Keratinocyte (primary cell): ENCODE measurements around the gene MLN.

Experiments
- EZH2 ChIP-seq: IDR thresholded peaks from one replicate; pipeline ENCODE4 v1.6.1; 2012; ENCODE audit warnings: inconsistent platforms, mild to moderate bottlenecking, low read length, moderate library complexity
- TF ChIP-seq, protein P1 (sequence below), 3 experiments: IDR thresholded peaks in 1 of 3; conservative IDR thresholded peaks in 1 of 3; optimal IDR thresholded peaks in 1 of 3; 2 replicates in 2 of 3; 3 replicates in 1 of 3; pipeline versions ENCODE3 to v1.5.1; 2011; ENCODE audit warnings: low read length in 3 of 3, mild to moderate bottlenecking in 3 of 3, moderate library complexity in 2 of 3, control low read depth in 1 of 3, inconsistent platforms in 1 of 3; ENCODE audit not compliant: insufficient read depth in 2 of 3; ENCODE audit errors: extremely low read depth in 1 of 3

- TF ChIP-seq, protein P1, sequence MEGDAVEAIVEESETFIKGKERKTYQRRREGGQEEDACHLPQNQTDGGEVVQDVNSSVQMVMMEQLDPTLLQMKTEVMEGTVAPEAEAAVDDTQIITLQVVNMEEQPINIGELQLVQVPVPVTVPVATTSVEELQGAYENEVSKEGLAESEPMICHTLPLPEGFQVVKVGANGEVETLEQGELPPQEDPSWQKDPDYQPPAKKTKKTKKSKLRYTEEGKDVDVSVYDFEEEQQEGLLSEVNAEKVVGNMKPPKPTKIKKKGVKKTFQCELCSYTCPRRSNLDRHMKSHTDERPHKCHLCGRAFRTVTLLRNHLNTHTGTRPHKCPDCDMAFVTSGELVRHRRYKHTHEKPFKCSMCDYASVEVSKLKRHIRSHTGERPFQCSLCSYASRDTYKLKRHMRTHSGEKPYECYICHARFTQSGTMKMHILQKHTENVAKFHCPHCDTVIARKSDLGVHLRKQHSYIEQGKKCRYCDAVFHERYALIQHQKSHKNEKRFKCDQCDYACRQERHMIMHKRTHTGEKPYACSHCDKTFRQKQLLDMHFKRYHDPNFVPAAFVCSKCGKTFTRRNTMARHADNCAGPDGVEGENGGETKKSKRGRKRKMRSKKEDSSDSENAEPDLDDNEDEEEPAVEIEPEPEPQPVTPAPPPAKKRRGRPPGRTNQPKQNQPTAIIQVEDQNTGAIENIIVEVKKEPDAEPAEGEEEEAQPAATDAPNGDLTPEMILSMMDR (optimal IDR thresholded peaks at IDR 0.05 in 1 of 3, IDR thresholded peaks at IDR 0.05 in 1 of 3, conservative IDR thresholded peaks at IDR 0.05 in 1 of 3; ENCODE audit: extremely low read depth in 1 of 3, insufficient read depth in 2 of 3, low read length in 3 of 3), result peak; percentile 22 to 46 (median 34)
- TF ChIP-seq EZH2, result no peak
Measured at GRCh38 chr6:33822575-33823395, 19.0 kb upstream of the MLN start.
